ENCODE results near the gene CTCFL. TPM values are rescaled to one million over a fixed set of nuclear protein-coding genes. Genes with fewer than 3 reads are reported as not detected.
"Not testable (repeated sequence)": the region's sequence is repeated elsewhere in the genome, so short reads cannot be mapped to it uniquely, and the experiment has no call there.

CTCFL gene
- total RNA-seq, 1 donor from 2014 or later: 0.15 TPM

DNA sequence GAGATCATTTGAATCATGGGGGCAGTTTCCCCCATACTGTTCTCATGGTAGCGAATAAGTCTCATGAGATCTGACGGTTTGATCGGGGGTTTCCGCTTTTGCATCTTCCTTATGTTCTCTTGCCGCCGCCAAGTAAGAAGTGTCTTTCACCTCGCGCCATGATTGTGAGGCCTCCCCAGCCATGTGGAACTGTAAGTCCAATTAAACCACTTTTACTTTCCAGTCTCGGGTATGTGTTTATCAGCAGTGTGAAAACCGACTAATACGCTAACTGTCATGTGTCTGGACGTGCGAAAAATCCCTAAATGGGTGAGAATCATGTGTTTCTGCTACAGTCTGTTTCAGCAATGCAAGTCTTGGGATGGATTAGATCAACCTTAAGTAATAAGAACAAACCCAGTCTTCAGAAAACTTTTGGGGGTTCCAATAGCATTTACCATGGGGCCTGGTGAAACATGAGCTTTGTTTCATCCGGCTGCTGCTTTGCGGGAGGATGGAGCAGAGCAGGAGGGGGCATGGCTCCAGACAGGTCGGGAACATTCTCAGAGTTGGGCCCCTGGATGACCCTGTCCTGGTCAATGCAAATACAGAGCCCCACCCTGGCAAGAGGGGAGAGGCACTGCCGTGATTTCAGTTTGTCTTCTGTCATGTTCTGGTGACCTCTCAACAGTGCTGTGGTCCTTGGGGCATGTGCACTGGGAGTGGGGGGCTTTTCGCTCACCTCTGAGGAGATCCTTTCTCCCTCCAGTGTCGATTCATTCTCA lies 41.5 kb downstream of the CTCFL start:
- DNase-seq (ENCODE audit: low spot score) (no peak), ATAC-seq (no peak)

DNA sequence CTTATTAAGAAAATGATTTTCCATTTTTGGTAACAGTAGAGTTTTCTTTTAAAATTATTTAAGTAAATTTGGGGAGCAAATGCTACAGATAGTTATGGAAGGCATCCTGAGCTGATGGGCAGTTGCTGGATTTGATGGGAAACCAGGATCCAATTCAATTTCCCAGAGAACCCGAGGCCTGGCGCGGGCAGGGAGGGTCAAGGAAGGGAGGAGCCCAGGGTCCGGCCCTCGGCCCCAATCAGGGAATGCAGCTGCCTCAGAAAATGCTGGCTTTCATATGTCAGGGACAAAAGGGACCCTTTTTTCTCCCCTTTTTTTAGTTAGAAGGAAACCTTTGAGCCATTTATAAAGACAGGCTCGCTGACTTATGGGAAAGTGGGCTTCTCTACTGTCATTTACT lies 42.1 kb downstream of the CTCFL start:
- DNase-seq (ENCODE audit: low spot score): no peak

DNA sequence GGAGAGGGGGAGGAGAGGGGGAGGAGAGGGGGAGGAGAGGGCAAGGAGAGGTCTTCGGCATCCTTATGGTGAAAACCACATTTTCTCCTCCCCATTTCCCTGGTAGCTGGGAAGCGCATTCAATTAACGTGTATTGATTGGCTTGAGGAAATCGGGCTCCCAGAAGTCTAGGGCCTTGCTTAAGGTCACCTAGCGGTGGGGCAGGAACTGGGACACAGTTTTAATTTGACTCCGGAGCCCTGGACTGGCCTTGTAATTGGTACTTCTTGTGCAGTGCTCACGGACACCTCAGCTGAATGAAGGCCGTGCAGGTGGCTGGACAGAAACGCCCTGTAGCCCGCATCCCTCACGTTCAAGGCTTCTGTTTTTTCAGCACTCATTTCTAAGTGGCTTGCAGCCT lies 42.8 kb downstream of the CTCFL start:
- DNase-seq (ENCODE audit: low spot score) (no peak), ATAC-seq (no peak)

More for the DNA sequence above, 42.1 kb downstream of the CTCFL start:
- no peak for ATAC-seq

DNA sequence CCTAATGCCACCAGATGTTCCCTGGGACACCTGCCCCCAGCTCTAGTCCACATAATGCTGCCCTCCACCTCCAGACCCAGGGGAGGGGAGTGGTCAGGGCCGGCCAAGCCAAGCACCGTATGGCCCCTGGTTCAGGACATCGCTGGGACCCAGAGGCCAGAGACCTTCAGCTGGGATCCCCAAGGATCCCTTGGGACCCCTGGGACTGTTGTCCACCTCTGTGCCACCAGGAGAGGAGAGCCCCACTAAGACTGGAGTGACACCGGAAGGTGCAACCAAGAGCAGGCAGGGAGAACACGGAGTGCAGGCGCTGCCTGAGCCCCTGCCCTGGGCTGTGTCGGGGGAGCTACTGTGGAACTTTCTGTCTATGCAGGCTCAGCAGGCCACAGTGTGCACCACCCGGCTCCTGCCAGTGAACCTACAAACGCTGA lies 43.6 kb downstream of the CTCFL start:
- DNase-seq (ENCODE audit: low spot score) (no peak), ATAC-seq (no peak)

DNA sequence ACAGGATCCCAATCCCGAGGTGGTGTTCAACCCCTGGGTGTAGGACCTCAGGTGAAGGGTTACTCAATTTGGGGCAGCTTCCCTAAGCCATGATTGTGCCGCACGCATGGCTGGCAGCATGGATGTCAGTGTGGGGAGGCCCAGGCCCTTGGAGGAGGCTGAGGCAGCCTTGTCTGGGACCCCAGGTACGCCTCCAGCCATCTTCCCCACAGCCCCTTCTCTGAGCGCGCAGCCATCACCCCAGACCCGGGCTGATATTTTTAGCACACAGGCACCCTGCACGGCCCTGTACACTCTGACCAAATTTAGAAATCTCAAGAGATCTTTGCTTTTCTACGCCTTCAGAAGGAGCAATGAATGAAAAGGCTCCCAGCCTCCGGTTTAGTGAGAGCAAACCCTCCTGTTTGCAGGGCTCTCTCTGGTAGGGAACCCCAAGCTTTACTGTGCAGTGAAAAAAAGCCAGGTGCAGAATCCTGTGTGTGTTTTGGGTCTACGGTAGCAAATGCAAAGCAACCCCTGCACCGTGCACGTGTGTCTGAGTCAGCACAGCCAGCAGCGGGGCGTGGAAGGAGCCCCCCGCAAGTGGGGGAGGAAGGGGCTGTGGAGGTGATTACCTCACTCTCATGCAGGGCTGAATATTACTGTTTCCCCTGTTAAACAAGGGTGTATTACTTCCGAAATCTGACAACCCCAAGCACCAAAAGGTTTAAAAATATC lies 44.3 kb downstream of the CTCFL start:
- no peak for ATAC-seq
- DNase-seq (ENCODE audit: low spot score): no peak

DNA sequence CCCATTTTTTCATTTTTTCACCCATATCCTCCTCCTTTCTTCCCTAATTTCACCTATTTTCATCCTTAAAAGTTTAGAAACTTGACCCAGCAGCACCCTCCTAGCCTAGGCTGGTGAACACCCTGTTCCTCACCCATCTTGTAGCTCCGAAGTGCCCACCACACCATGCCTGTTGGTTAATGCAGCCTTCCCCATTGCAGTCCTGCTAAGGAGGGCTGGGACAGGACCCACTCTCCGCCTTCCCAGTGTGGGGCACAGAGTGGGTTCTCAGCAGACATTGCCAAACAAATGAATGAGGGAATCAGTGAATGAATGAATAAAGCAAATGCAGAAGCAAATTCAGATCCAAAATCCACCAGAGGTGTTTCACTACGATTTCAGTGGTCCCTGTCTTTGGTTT lies 45.7 kb downstream of the CTCFL start:
- DNase-seq (ENCODE audit: low spot score) (no peak), ATAC-seq (no peak)

DNA sequence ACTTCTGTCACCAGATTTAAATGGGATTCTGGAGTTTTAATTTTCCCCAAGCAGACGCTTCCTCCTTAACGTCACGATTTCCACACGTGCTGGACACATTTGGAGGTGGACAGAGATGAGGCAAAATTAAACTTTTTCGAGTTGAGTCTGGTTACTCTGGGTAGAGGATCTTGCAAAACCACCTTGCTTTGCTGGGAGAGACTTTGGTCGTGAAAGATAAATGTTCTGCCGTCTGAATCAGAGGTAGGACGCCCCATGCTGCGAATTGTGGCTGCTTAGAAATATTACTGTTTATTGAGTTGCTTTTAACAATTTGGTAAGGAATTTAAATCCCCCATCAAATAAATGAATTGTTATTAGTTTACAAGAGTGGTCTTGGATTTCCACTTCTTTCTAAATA lies 46.8 kb downstream of the CTCFL start:
- DNase-seq (ENCODE audit: low spot score) (no peak), ATAC-seq (no peak)

DNA sequence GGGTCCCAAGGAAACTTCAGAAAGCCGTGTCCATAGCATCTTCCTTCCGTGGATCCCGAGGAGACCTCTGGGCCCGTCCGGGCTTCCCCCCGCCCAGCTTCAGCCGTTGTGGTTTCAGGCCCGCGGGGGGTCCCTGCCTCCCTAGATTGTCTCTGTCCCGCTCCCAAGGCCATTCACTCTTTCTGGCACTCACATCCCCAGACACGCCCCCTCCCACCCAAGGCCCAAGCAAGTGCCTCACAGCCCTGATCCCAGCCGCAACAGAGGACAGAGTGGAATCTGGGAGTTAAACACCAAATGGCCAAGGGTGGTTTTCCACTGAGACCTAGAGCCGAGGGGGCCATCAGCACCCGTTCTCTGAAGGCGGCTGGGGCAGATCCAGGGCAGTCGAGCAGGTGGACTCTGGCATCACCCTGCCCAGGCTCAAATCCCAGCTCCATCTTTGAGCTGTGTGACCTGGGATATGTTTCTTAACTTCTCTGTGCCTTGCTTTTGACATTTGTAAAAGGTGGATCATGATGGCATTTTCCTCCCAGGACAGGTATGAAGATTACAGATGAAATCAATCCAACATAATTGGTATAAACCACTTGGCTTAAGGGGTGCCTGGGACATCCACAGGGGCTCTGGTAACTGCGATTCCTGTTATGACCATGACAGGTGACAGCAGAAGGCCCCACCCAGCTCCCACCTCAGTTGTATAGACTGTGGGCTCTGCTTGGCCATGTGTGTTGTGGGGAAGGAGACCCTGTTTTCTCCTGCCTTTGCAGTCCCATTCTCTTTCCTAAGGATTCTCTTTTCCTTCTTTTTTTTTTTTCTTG lies 48.1 kb downstream of the CTCFL start:
- DNase-seq (ENCODE audit: low spot score): no peak

DNA sequence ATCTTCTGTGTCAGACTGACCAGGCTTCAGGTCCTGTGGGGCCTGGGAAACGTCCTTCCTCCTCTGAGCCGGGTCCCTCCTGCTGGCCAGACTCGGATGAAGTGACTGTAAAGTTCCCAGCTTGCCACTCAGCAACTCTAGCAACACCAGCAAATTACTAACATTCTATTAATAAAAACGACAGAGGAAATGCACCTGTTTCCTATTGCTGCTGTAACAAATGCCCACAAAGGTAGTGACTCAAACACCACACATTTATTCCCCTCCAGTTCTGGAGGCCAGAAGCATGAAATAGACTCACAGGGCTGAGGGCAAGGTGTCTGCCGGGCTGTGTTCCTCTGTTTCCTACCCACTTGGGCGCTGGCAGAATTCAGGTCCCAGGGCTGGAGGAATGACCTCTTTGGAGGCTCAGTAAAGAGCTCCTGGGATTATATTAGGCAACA lies 48.8 kb downstream of the CTCFL start:
- ATAC-seq (no peak), DNase-seq (ENCODE audit: low spot score) (no peak)

More for the DNA sequence above, 48.1 kb downstream of the CTCFL start:
- ATAC-seq: no peak

DNA sequence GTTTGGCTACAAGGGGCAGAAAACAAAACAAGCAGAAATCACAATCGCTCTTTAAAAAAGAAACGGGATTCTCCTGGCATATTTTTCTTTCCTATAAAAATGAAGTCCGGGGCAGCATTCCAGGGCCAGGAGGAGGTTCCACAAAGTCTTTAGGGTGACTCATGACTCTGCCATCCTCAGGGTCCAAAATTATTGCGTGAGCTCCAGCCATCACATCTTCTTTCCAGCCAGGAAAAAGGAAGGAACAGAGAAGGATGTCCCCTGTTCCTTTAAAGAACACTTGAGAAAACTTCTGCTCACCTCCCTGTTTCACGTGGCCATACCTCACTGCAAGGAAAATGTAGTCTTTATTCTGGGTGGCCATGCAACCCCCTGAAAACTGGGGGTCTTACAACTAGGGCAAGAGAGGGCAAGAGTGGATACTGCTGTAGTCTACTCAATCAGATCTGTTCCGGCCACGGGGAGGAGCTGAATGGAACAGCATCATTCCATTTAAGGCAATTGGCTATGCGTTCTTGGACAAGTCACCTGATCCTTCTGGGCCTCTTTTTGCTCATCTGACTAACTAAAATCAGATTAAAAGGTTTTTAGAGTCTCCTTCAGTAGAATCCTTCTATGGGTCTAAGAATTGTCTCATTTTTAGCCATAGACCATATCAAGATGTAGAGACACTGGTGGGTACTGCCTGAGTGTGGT lies 49.4 kb downstream of the CTCFL start:
- ATAC-seq (no peak), DNase-seq (ENCODE audit: low spot score) (no peak)

DNA sequence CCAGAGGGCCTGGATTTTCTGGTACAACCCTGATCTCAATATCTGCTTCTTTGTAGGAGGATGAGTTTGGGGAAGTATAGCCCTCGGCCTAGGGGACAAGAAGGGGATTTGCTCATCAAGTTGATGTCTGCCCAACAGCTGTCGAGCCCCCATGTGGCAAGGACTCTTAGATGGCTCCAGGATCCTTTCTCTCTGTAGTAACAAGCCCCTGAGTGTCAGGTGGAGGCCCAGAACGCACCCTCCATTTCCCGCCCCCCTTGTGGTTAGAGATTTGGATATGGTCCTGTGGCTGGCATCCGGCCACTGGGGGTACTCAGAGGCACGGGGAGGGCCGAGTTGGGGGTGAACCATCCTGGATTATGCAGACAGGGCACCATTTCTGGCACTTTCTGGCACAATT lies 50.1 kb downstream of the CTCFL start:
- ATAC-seq (no peak), DNase-seq (ENCODE audit: low spot score) (no peak)

DNA sequence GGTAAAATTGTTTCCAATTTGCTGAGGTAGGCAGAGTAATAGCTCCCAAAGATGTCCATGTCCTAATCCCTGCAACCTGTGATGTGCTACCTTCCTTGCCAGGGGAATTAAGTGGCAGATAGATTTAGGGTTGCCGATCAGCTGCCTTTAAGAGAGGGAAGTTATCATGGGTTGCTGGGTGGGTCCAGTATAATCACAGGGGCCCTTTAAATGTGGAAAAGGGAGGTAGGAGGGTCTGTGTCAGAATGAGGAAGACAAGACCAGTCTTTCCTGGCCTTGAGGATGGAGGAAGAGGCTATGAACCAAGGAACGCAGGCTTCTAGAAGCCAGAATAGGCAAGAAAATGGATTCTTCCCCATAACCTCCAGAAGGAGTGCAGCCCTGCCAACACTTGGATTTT lies 50.7 kb downstream of the CTCFL start:
- no peak for ATAC-seq

DNA sequence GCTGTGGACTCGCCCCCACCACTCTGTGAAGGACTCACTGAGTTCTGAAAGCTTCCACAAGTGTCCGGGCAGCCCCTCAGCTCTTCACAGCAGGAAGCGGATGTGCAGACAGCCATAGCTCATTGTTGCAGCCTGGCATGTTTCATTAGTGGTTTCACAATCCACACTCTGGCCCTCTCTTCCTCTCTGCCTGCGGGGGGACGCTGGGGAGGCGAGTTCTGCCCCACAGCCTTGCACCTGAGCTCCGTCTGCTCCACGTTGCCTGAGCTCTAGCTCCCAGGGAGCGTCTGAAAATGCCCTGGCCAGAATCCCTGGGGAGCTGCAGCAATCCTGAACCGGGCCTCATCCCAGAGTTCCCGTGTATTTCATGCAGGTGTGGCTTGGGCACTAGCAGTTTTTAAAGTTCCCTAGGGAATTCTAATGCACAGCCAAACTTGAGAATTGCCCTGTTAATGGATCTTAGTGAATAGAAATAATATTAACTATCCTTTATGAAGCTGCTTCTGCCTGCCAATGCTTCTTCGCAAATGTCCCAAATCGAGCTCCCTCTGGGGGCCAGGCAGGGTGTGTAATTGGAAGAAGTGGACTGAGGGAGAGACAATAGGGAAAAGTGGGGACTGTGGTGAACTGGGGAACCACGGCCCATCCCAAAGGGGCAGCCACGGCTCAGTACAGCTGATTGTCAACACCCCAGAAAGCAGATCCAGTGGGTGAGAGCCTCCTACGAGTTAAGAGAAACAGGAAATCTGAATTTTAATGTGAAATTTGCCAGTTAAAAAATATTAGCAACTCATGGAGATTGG lies 51.5 kb downstream of the CTCFL start:
- peak; percentile 92 for ATAC-seq
- DNase-seq (ENCODE audit: low spot score): peak; percentile 73

More for the DNA sequence above, 50.7 kb downstream of the CTCFL start:
- DNase-seq (ENCODE audit: low spot score): no peak

DNA sequence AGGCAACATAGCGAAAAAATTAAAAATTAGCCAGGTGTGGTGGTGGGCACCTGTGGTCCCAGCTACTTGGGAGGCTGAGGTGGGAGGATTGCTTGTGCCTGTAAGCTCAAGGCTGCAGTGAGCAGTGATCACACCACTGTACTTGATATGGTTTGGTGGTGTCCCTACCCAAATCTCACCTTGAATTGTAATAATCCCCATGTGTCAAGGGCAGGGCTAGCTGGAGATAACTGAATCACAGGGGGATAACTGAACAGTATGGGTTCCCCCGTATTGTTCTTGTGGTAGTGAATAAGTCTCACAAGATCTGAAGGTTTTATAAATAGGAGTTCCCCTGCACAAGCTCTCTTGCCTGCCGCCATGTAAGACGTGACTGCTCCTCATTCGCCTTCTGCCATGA lies 52.5 kb downstream of the CTCFL start:
- DNase-seq (ENCODE audit: low spot score); ATAC-seq: not testable (repeated sequence)

DNA sequence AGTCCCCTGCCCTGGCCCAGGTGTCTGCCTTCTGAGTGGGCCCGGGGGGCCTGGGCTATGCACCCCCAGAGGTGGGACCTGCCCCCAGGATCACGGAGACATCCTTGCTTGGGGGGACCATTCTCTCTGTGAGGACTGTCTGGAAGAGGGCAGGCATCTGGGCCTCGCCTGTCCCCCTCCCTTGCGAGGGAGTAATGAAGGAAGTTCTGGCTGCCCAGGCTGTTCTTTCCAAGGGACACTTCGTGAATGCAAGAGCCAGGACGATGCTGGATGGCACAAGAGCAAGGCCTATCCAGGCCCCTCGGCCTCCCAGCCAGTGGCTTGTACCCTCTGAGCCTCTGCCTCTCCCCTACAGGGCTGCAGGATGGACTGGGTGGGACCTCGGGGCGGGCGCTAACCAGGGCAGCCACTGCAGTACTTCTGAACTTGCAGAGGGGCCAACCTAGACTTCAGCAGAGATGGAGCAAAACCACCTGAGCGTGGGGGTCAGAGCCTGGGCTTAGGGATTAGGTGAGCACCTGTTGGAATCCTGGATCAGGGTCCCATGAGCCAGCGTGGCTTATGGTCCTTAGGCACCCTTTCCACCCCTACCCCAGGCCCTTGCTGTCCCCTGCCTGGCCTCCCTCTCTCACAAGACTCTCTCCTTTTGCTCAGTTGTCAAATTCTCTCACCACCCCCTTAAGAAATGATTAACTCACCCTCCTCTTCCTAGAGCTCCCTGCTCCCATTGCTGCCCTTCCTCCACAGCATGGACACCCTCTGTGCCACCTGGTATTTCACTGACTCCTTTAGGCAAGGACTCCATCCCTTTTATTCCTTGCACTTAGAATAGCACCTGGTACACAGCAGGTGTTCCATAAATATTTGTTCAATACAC lies 53.2 kb downstream of the CTCFL start:
- DNase-seq (ENCODE audit: low spot score): no peak
- ATAC-seq: no peak

DNA sequence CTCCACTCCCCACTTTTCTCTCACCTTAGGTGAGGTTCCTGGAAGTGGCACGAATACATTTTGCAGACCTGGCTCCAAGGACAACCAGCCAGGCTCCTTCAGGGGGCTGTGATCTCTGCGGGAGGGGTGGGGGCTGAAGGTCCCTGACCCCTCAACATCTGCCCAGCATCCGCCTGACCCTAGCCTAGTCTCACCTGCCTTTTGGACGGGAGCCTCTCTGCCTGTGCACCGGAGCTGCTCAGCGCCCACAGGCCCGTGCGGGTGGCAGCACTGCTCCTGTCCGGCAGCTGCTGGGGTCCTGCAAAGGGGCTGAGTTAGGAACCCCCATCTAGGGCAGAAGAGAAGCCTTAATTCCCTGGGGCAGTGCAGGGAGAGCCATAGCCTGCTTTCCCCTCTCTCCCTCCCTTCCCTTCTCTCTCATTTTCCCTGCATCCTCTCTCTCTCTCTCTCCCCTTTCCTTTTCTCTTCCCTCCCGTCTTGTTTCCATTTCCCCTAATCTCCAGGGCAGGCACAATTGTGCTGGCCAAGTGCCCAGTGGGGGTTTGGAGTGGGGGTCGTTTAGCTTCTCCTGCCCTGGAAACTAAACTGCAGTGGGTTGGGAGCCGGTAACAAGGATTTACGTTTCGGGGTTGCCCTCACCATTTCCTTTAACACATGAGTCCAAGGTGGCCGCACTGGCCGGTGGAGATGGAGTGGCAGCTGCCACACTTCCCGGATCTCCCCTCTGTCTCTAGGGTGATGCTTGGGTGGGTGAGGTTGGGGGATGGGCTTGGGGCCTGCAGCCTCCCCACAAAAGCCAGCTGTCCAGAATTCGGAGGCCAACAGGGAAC lies 54.1 kb downstream of the CTCFL start:
- DNase-seq (ENCODE audit: low spot score) (no peak), ATAC-seq (no peak)

DNA sequence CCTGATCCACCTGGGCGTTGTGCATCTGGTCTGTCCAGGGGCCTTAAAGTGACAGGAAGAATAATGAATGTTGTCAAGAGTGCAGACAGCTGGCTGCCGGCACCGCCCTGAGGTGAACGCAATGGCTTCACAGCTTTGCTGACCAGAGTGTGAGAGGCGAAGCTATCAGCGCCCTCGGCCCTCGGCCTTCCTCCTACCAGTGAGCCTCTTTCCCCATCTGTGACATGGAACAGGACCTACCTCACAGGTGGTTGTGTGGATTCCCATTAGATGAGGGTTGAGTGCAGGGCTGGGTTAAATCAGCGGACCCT lies 54.8 kb downstream of the CTCFL start:
- ATAC-seq: no peak
- DNase-seq (ENCODE audit: low spot score): no peak

Measured in left lobe of liver (tissue), 2 donors.